Ecto neural progenitor cell (in vitro differentiated cells): ENCODE results near the gene CEACAM21.

Source experiments
- DNase-seq: peaks from one replicate; pipeline ENCODE4 v3.0.0-alpha.2; 2018; ENCODE audit warnings: low spot score

The CEACAM21 gene

GRCh38 chr19:41587101-41587837 lies 11.3 kb downstream of the CEACAM21 start:
- DNase-seq: peak; percentile 21

GRCh38 chr19:41587838-41588210 lies 11.9 kb downstream of the CEACAM21 start:
- no peak for DNase-seq

GRCh38 chr19:41588497-41589209 lies 12.7 kb downstream of the CEACAM21 start:
- DNase-seq: peak; percentile 15

GRCh38 chr19:41589371-41589770 lies 13.4 kb downstream of the CEACAM21 start:
- DNase-seq: no peak

- DNase-seq: no peak
Measured at GRCh38 chr19:41590936-41591335, 15.0 kb downstream of the CEACAM21 start.

- DNase-seq: peak; percentile 12
Measured at GRCh38 chr19:41591951-41592562, 16.1 kb downstream of the CEACAM21 start.

GRCh38 chr19:41595258-41595889 lies 19.4 kb downstream of the CEACAM21 start:
- peak; percentile 55 for DNase-seq

- DNase-seq: peak; percentile 20
Measured at GRCh38 chr19:41595890-41596280, 19.9 kb downstream of the CEACAM21 start.

GRCh38 chr19:41597600-41598041 lies 21.7 kb downstream of the CEACAM21 start:
- DNase-seq: peak; percentile 67

GRCh38 chr19:41599175-41599966 lies 23.4 kb downstream of the CEACAM21 start:
- DNase-seq: peak; percentile 31

GRCh38 chr19:41601771-41602170 lies 25.8 kb downstream of the CEACAM21 start:
- no peak for DNase-seq

GRCh38 chr19:41604831-41605230 lies 28.9 kb downstream of the CEACAM21 start:
- DNase-seq: peak; percentile 20

- DNase-seq: peak; percentile 22
Measured at GRCh38 chr19:41606215-41606837, 30.4 kb downstream of the CEACAM21 start.

GRCh38 chr19:41607668-41608067 lies 31.7 kb downstream of the CEACAM21 start:
- no peak for DNase-seq

GRCh38 chr19:41610789-41611188 lies 34.8 kb downstream of the CEACAM21 start:
- DNase-seq: no peak

- no peak for DNase-seq
Measured at GRCh38 chr19:41612483-41612882, 36.5 kb downstream of the CEACAM21 start.

GRCh38 chr19:41615207-41615606 lies 39.2 kb downstream of the CEACAM21 start:
- DNase-seq: no peak

GRCh38 chr19:41616792-41617621 lies 41.0 kb downstream of the CEACAM21 start:
- peak; percentile 47 for DNase-seq

GRCh38 chr19:41617941-41618730 lies 42.2 kb downstream of the CEACAM21 start:
- DNase-seq: peak; percentile 26
